Measurements from ENCODE around the gene SLC6A5. TPM values are rescaled to one million over a fixed set of nuclear protein-coding genes. Genes with fewer than 3 reads are reported as not detected.
"Not testable (repeated sequence)": the region's sequence is repeated elsewhere in the genome, so short reads cannot be mapped to it uniquely, and the experiment has no call there.

The SLC6A5 gene
- total and polyA plus RNA-seq, 2 of the 4 experiments (the other 2 are of a cell fraction): not detected

DNA sequence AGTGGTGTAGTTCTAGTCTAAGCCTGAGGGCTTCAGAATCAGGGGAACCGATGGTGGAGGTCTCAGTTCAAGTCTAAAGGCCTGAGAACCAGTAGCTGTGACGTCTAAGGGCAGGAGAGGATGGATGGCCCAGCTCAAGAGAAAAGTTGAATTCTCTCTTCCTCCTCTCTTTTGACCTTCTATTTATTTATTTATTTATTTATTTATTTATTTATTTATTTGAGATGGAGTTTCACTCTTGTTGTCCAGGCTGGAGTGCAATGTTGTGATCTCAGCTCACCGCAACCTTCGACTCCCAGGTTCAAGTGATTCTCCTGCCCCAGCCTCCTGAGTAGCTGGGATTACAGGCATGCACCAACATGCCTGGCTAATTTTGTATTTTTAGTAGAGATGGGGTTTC is 19.7 kb upstream of the SLC6A5 start:
- H4K20me1 ChIP-seq (ENCODE audit: insufficient read depth, low read length); H4K91ac ChIP-seq (ENCODE audit: insufficient read depth, low read depth, low read length); CTCF ChIA-PET; H4K8ac ChIP-seq (ENCODE audit: low read depth in 2 of 2, low read length in 2 of 2); H3K27ac ChIP-seq (ENCODE audit: insufficient read depth, low read length); dilution Hi-C loops (cut with HindIII; ENCODE audit: low sequenced_read_pairs, unreplicated experiment); H2BK15ac ChIP-seq (ENCODE audit: low read depth, low read length); H2AK9ac ChIP-seq (replicated peaks; ENCODE audit: low read depth, low read length, poor library complexity); H3K4me3 ChIP-seq (ENCODE audit: insufficient read depth, low read depth, low read length); H3K18ac ChIP-seq (ENCODE audit: low read depth, low read length); H2BK120ac ChIP-seq (ENCODE audit: low read depth, low read length); H3K27me3 ChIP-seq (ENCODE audit: control insufficient read depth, insufficient read depth, low read length); H3K4me2 ChIP-seq (ENCODE audit: low read depth, low read length); H3K9ac ChIP-seq (ENCODE audit: low read depth, low read length); BruUV-seq (replicated peaks); H2BK20ac ChIP-seq (ENCODE audit: low read depth, low read length); H3K9me3 ChIP-seq (ENCODE audit: control insufficient read depth, insufficient read depth, low read length); H3K56ac ChIP-seq (ENCODE audit: extremely low read depth, insufficient read depth, low read length); H2BK5ac ChIP-seq (ENCODE audit: low read depth, low read length, poor library complexity, severe bottlenecking); H3K14ac ChIP-seq (replicated peaks; ENCODE audit: low read depth, low read length); H2AFZ ChIP-seq (replicated peaks; ENCODE audit: low read length, poor library complexity); intact Hi-C loops (cut with micrococcal nuclease); H3K4me1 ChIP-seq (ENCODE audit: control insufficient read depth, insufficient read depth, low read length); POLR2A ChIA-PET (ENCODE audit: unreplicated experiment); H2AK5ac ChIP-seq (ENCODE audit: low read depth, low read length); H3K79me1 ChIP-seq (ENCODE audit: low read depth in 1 of 2, low read length in 2 of 2); H3K23ac ChIP-seq (ENCODE audit: low read depth, low read length); H4K5ac ChIP-seq (ENCODE audit: low read depth, low read length); H3K9me1 ChIP-seq (ENCODE audit: insufficient read depth, low read length); in situ Hi-C loops (cut with MboI; ENCODE audit: low sequenced_read_pairs); DNase-seq; H3K4ac ChIP-seq (ENCODE audit: low read depth, low read length); H3K36me3 ChIP-seq (ENCODE audit: control insufficient read depth, insufficient read depth, low read length); ATAC-seq (ENCODE audit: low read depth): not testable (repeated sequence)
- WGBS, 2 experiments (ENCODE audit: extremely low coverage in 2 of 2, insufficient read length in 1 of 2): no CpG with 5 or more reads among the region's 4 CpGs

Data from IMR-90 (cell line).